ENCODE data around the gene ACP5.

DNA sequence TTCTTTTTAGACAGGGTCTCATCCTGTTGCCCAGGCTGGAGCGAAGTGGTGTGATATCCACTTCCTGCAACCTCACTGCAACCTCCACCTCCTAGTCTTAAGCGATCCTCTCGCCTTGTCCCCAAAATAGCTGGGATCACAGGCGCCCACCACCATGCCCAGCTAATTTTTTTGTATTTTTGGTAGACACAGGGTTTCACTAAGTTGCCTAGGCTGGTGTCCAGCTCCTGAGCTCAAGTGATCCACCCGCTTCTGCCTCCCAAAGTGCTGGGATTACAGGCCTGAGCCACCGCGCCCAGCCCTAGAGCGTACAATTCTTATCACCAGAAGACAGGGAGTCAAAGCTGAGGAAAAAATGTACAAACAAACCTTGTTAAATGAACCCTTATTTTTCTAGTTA is 13.9 kb downstream of the ACP5 start:
- TF ChIP-seq, protein P1, sequence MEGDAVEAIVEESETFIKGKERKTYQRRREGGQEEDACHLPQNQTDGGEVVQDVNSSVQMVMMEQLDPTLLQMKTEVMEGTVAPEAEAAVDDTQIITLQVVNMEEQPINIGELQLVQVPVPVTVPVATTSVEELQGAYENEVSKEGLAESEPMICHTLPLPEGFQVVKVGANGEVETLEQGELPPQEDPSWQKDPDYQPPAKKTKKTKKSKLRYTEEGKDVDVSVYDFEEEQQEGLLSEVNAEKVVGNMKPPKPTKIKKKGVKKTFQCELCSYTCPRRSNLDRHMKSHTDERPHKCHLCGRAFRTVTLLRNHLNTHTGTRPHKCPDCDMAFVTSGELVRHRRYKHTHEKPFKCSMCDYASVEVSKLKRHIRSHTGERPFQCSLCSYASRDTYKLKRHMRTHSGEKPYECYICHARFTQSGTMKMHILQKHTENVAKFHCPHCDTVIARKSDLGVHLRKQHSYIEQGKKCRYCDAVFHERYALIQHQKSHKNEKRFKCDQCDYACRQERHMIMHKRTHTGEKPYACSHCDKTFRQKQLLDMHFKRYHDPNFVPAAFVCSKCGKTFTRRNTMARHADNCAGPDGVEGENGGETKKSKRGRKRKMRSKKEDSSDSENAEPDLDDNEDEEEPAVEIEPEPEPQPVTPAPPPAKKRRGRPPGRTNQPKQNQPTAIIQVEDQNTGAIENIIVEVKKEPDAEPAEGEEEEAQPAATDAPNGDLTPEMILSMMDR (IDR thresholded peaks at IDR 0.05; ENCODE audit: insufficient read depth, low read length) = no peak
- no peak for TF ChIP-seq POLR2AphosphoS5 (IDR thresholded peaks at IDR 0.05; ENCODE audit: low read depth)
- TF ChIP-seq SPI1 (IDR thresholded peaks at IDR 0.05; ENCODE audit: borderline replicate concordance, low read depth) = no peak
- TF ChIP-seq, protein P2, sequence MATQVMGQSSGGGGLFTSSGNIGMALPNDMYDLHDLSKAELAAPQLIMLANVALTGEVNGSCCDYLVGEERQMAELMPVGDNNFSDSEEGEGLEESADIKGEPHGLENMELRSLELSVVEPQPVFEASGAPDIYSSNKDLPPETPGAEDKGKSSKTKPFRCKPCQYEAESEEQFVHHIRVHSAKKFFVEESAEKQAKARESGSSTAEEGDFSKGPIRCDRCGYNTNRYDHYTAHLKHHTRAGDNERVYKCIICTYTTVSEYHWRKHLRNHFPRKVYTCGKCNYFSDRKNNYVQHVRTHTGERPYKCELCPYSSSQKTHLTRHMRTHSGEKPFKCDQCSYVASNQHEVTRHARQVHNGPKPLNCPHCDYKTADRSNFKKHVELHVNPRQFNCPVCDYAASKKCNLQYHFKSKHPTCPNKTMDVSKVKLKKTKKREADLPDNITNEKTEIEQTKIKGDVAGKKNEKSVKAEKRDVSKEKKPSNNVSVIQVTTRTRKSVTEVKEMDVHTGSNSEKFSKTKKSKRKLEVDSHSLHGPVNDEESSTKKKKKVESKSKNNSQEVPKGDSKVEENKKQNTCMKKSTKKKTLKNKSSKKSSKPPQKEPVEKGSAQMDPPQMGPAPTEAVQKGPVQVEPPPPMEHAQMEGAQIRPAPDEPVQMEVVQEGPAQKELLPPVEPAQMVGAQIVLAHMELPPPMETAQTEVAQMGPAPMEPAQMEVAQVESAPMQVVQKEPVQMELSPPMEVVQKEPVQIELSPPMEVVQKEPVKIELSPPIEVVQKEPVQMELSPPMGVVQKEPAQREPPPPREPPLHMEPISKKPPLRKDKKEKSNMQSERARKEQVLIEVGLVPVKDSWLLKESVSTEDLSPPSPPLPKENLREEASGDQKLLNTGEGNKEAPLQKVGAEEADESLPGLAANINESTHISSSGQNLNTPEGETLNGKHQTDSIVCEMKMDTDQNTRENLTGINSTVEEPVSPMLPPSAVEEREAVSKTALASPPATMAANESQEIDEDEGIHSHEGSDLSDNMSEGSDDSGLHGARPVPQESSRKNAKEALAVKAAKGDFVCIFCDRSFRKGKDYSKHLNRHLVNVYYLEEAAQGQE (IDR thresholded peaks at IDR 0.05; ENCODE audit: insufficient replicate concordance, low read depth) = no peak
- TF ChIP-seq GABPA (IDR thresholded peaks at IDR 0.05; ENCODE audit: low read depth) = no peak

Measured in HL-60 (cell line).